ENCODE results near the gene DENND1A.

DNA sequence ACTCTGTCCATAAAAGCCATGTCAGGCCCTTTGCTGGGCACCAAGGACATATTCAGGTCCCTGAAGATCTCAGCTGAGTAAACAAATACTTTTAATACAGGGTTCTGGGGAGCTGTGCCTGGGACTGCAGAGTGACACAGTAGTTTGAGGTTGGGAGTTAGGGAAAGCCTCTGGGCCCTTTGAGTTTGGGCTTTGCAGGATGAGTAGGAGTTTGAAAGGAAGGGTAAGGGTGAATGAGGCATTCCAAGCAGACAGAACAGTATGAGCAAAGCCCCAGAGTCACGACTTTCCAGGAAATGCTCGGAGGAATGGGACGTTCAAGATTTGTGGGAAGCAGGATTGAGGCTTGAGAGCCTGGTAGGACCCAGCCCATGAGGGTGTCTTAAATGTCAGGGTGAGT lies 560.6 kb downstream of the DENND1A start:
- TF ChIP-seq, protein P1, sequence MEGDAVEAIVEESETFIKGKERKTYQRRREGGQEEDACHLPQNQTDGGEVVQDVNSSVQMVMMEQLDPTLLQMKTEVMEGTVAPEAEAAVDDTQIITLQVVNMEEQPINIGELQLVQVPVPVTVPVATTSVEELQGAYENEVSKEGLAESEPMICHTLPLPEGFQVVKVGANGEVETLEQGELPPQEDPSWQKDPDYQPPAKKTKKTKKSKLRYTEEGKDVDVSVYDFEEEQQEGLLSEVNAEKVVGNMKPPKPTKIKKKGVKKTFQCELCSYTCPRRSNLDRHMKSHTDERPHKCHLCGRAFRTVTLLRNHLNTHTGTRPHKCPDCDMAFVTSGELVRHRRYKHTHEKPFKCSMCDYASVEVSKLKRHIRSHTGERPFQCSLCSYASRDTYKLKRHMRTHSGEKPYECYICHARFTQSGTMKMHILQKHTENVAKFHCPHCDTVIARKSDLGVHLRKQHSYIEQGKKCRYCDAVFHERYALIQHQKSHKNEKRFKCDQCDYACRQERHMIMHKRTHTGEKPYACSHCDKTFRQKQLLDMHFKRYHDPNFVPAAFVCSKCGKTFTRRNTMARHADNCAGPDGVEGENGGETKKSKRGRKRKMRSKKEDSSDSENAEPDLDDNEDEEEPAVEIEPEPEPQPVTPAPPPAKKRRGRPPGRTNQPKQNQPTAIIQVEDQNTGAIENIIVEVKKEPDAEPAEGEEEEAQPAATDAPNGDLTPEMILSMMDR (IDR thresholded peaks at IDR 0.05): no peak
- no peak for TF ChIP-seq EZH2 (IDR thresholded peaks at IDR 0.05)
